ENCODE results near the gene C5orf52. TPM values are rescaled to one million over a fixed set of nuclear protein-coding genes. Genes with fewer than 3 reads are reported as not detected.
"Not testable (repeated sequence)": the region's sequence is repeated elsewhere in the genome, so short reads cannot be mapped to it uniquely, and the experiment has no call there.

C5orf52 gene
- total and polyA plus RNA-seq, 12 donors, result not detected

DNA sequence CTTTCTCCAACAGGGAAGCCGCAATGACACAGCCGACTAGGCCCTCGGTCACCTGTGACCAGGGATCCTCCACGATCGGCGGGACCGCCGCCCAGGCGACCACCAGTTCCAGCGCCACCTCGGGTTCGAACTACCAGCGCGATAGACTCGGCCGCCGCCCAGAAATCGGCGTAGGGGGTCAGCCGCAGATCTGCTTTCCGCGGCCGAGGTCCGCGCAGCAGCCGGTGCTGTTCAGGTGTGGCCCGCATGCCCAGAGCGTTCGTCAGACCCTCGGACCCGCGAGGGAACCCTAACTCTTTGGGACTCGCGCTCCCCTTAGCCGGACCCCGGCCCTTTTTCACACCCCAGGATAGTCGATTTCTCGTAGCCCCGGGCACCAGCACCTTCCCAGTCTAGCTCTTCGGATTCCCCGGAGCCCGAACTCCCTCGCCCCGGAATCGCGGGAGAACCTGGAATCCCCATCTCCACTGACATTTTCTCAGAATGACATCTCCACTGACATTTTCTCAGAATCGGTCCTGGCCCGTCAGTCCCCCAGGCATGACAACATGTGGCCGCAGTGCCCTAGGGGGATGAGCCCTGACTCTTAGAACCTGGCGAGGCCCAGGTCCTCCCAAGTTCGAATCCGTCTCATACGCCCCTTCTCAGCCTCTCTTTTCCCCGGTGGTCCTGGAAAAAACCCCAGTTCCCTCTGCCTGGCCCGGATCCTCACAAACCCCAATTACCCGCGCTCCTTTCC is 428 bp downstream of the C5orf52 start:
- intact Hi-C loops (cut with DNase I), result no loop called here
- Histone ChIP-seq H3K27me3 (peaks cover 20% of the 10 kb centered on the region), H3K27ac (no peak overlapping the region), H3K36me3 (replicated peaks in 1 of 2) (no peaks in the 10 kb centered on the region), H3K4me1 (replicated peaks in 1 of 2) (peaks cover 0 to 11% of the 10 kb centered on the region in 2 donors), H3K9me3 (replicated peaks in 1 of 3) (no peaks in the 10 kb centered on the region), H3K4me3 (peak overlapping the region in 2 of 4 donors; percentile 23 to 59)
- TF ChIP-seq POLR2A (IDR thresholded peaks at IDR 0.05), result no peak
- TF ChIP-seq, protein P1, sequence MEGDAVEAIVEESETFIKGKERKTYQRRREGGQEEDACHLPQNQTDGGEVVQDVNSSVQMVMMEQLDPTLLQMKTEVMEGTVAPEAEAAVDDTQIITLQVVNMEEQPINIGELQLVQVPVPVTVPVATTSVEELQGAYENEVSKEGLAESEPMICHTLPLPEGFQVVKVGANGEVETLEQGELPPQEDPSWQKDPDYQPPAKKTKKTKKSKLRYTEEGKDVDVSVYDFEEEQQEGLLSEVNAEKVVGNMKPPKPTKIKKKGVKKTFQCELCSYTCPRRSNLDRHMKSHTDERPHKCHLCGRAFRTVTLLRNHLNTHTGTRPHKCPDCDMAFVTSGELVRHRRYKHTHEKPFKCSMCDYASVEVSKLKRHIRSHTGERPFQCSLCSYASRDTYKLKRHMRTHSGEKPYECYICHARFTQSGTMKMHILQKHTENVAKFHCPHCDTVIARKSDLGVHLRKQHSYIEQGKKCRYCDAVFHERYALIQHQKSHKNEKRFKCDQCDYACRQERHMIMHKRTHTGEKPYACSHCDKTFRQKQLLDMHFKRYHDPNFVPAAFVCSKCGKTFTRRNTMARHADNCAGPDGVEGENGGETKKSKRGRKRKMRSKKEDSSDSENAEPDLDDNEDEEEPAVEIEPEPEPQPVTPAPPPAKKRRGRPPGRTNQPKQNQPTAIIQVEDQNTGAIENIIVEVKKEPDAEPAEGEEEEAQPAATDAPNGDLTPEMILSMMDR (IDR thresholded peaks at IDR 0.05), result no peak
- DNase-seq, result no peak
- 32 to 73% (median 50%) methylated on average over 20 to 57 of the region's 57 CpGs for WGBS, 4 donors

DNA sequence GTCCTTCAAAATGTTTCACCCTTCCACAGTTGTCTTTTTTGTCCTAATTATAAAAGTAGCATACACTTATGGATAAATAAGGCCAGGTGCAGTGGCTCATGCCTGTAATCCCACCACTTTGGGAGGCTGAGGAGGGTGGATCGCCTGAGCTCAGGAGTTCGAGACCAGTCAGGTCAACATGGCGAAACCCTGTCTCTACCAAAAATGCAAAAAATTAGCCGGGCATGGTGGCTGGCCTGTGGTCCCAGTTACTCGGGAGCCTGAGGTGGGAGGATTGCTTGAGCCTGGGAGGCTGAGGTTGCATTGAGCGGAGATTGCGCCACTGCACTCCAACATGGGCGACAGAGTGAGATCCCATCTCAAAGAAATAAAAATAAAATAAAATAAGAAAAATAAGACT is 1.6 kb downstream of the C5orf52 start:
- peaks cover 0 to 11% of the 10 kb centered on the region in 2 donors for H3K4me1 ChIP-seq (replicated peaks in 1 of 2)
- intact Hi-C loops (cut with DNase I), result no loop called here
- H3K36me3 ChIP-seq (replicated peaks in 1 of 2), result no peaks in the 10 kb centered on the region
- H3K4me3 ChIP-seq, result no peak overlapping the region
- WGBS, 4 donors, result 92 to 95% (median 93%) methylated on average over 8 of the region's 8 CpGs
- H3K27ac ChIP-seq, result no peak overlapping the region
- TF ChIP-seq, protein P1 (IDR thresholded peaks at IDR 0.05), result no peak
- TF ChIP-seq POLR2A (IDR thresholded peaks at IDR 0.05), result no peak
- DNase-seq, result no peak
- peaks cover 20% of the 10 kb centered on the region for H3K27me3 ChIP-seq
- no peaks in the 10 kb centered on the region for H3K9me3 ChIP-seq (replicated peaks in 1 of 3)

DNA sequence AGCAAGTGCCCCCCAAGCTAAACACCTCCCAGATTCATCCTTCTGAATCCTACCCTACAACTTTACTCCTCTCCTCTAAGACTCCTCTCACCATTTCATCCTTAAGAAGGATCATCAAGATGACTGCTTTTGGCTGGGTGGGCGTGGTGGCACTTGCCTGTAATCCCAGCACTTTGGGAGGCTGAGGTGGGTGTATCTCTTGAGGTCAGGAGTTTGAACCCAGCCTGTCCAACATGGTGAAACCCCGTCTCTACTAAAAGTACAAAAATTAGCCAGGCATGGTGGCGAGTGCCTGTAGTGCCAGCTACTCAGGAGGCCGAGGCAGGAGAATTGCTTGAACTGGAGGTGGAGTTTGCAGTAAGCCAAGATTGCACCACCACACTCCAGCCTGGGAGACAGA is 3.0 kb downstream of the C5orf52 start:
- DNase-seq; H3K27ac ChIP-seq; H3K36me3 ChIP-seq (replicated peaks in 1 of 2); intact Hi-C loops (cut with DNase I); H3K9me3 ChIP-seq (replicated peaks in 1 of 3); H3K4me3 ChIP-seq: not testable (repeated sequence)
- Histone ChIP-seq H3K27me3 (peaks cover 20% of the 10 kb centered on the region), H3K4me1 (replicated peaks in 1 of 2) (peaks cover 0 to 11% of the 10 kb centered on the region in 2 donors)
- 86 to 94% (median 87%) methylated on average over 3 to 4 of the region's 4 CpGs for WGBS, 4 donors

DNA sequence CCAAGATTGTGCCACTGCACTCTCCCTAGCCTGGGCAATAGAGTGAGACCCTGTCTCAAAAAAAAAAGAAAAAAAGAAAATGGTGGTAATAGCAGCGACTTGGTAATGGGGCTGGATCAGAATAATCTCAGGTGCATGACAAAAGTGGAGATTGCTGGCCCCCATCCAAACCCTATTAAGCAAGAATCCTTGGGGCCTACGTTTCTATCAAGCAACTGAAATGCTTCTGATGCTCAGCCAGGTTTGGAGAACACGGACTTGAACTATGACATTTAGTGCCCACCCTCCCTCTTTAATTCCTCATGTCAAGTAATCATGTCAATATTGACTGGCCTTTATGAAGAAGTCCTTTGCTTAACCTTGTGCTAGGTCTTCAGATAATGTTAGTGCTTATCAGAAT is 6.6 kb downstream of the C5orf52 start:
- no peaks in the 10 kb centered on the region for H3K36me3 ChIP-seq (replicated peaks in 1 of 2)
- no peak for DNase-seq
- H3K27me3 ChIP-seq, result no peaks in the 10 kb centered on the region
- intact Hi-C loops (cut with DNase I), result no loop called here
- H3K4me1 ChIP-seq (replicated peaks in 1 of 2), result no peaks in the 10 kb centered on the region
- no peak overlapping the region for H3K4me3 ChIP-seq
- H3K27ac ChIP-seq, result no peak overlapping the region
- no peaks in the 10 kb centered on the region for H3K9me3 ChIP-seq (replicated peaks in 1 of 3)
- TF ChIP-seq, protein P1 (IDR thresholded peaks at IDR 0.05), result no peak
- WGBS, 4 donors, result 52 to 60% (median 55%) methylated on average over 3 of the region's 3 CpGs

- DNase-seq, result no peak
- H3K27ac ChIP-seq, result no peak overlapping the region
- TF ChIP-seq POLR2A (IDR thresholded peaks at IDR 0.05), result no peak
- TF ChIP-seq, protein P1 (IDR thresholded peaks at IDR 0.05), result no peak
- 91 to 96% (median 93%) methylated on average over 9 of the region's 9 CpGs for WGBS, 4 donors
- intact Hi-C loops (cut with DNase I), result no loop called here
- no peak overlapping the region for H3K4me3 ChIP-seq
- H3K9me3 ChIP-seq (replicated peaks in 1 of 3), result no peaks in the 10 kb centered on the region
- H3K36me3 ChIP-seq (replicated peaks in 1 of 2), result no peaks in the 10 kb centered on the region
- no peaks in the 10 kb centered on the region for H3K27me3 ChIP-seq
- no peaks in the 10 kb centered on the region for H3K4me1 ChIP-seq (replicated peaks in 1 of 2)
Measured at GRCh38 chr5:157679801-157680200, 8.5 kb downstream of the C5orf52 start.

All from adrenal gland (tissue), 12 donors.